ENCODE data around the gene CLN6. TPM values are rescaled to one million over a fixed set of nuclear protein-coding genes. Genes with fewer than 3 reads are reported as not detected.
"Not testable (repeated sequence)": the region's sequence is repeated elsewhere in the genome, so short reads cannot be mapped to it uniquely, and the experiment has no call there.

Gene CLN6
- total RNA-seq, 4 donors from 2014 or later: 20.3 to 38.1 (median 27.9) TPM

DNA sequence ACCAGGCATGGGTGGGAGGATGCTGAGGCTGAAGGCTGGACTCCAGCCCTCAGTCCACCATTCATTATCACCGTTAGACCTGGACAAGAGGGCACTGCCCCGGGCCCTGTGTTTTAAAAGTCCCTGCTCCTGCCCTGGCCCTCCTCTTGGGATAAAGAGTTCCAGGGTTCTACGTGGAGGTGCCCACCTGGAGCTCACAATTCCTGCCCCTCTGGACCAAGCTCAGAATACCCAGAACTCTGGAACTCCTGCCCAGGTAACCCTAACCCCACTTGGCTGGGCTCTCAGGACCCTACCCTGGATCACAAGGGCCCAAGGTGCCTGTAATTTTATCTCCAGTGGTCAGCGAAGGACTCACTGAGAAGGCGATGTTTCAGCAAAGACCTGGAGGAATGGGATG is 25.6 kb downstream of the CLN6 start:
- Histone ChIP-seq H3K27ac (no peak overlapping the region), H3K4me3 (no peak overlapping the region), H3K9me3 (no peaks in the 10 kb centered on the region), H3K36me3 (peaks cover 2% of the 10 kb centered on the region), H3K4me1 (peaks cover 40% of the 10 kb centered on the region), H3K27me3 (no peaks in the 10 kb centered on the region)
- TF ChIP-seq EP300 (IDR thresholded peaks at IDR 0.05): no peak
- TF ChIP-seq POLR2A (IDR thresholded peaks at IDR 0.05): no peak
- TF ChIP-seq POLR2AphosphoS5 (IDR thresholded peaks at IDR 0.05): no peak
- TF ChIP-seq, protein P1, sequence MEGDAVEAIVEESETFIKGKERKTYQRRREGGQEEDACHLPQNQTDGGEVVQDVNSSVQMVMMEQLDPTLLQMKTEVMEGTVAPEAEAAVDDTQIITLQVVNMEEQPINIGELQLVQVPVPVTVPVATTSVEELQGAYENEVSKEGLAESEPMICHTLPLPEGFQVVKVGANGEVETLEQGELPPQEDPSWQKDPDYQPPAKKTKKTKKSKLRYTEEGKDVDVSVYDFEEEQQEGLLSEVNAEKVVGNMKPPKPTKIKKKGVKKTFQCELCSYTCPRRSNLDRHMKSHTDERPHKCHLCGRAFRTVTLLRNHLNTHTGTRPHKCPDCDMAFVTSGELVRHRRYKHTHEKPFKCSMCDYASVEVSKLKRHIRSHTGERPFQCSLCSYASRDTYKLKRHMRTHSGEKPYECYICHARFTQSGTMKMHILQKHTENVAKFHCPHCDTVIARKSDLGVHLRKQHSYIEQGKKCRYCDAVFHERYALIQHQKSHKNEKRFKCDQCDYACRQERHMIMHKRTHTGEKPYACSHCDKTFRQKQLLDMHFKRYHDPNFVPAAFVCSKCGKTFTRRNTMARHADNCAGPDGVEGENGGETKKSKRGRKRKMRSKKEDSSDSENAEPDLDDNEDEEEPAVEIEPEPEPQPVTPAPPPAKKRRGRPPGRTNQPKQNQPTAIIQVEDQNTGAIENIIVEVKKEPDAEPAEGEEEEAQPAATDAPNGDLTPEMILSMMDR (IDR thresholded peaks at IDR 0.05): no peak
- 92% methylated on average over 2 of the region's 5 CpGs for WGBS
- peak in 1 of 2 donors; percentile 34 for DNase-seq (ENCODE audit: low spot score in 2 of 2)

GRCh38 chr15:68203486-68203885 is 26.0 kb downstream of the CLN6 start:
- DNase-seq (ENCODE audit: low spot score in 2 of 2): peak in 1 of 2 donors; percentile 55
- WGBS: 94% methylated on average over 5 of the region's 5 CpGs
- Histone ChIP-seq H3K36me3 (no peaks in the 10 kb centered on the region), H3K27ac (no peak overlapping the region), H3K9me3 (no peaks in the 10 kb centered on the region), H3K27me3 (no peaks in the 10 kb centered on the region), H3K4me1 (peaks cover 36% of the 10 kb centered on the region), H3K4me3 (no peak overlapping the region)
- no peak for TF ChIP-seq EP300 (IDR thresholded peaks at IDR 0.05)
- no peak for TF ChIP-seq POLR2AphosphoS5 (IDR thresholded peaks at IDR 0.05)
- TF ChIP-seq, protein P1 (IDR thresholded peaks at IDR 0.05): no peak
- no peak for TF ChIP-seq POLR2A (IDR thresholded peaks at IDR 0.05)

DNA sequence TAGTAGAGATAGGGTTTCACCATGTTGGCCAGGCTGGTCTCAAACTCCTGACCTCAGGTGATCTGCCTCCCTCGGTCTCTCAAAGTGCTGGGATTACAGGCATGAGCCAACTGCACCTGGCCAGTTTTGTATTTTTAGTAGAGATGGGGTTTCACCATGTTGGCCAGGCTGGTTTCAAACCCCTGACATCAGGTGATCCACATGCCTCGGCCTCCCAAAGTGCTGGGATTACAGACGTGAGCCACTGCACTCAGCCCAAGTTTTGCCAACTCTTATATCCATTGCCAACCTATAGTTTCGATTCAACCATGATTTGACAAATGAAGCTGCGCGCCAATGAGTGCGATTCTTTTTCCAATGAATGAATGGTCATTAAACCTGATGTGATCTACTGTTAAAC is 26.5 kb downstream of the CLN6 start:
- H3K27ac ChIP-seq, H3K36me3 ChIP-seq, H3K4me3 ChIP-seq, H3K9me3 ChIP-seq, H3K27me3 ChIP-seq: not testable (repeated sequence)
- DNase-seq (ENCODE audit: low spot score in 2 of 2): peak in 1 of 2 donors; percentile 16
- WGBS: 93% methylated on average over 6 of the region's 7 CpGs
- H3K4me1 ChIP-seq: peaks cover 35% of the 10 kb centered on the region

DNA sequence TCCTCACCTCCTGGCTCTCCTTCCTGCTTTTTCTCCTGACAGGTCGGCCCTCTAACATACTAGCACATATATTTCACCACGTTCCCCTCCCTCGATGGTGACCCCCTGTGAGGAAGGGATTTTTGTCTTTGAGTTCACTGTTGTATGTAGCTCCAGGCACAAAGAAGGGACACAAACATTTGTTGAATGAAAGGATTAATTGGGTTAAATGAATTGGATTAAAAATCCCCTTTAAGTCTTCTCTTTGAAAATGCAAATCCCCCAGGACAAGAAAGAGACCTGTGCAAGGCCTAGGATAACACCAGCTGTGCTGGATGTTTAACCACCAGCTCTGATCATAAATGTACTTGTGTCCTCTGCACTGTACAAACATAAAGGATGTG is 27.7 kb downstream of the CLN6 start:
- no peak for DNase-seq (ENCODE audit: low spot score in 2 of 2)
- H3K4me3 ChIP-seq: no peak overlapping the region
- WGBS: 60% methylated on average over 3 of the region's 3 CpGs
- H3K9me3 ChIP-seq: no peaks in the 10 kb centered on the region
- peaks cover 35% of the 10 kb centered on the region for H3K4me1 ChIP-seq
- H3K27me3 ChIP-seq: no peaks in the 10 kb centered on the region
- TF ChIP-seq, protein P1 (IDR thresholded peaks at IDR 0.05): no peak
- TF ChIP-seq POLR2AphosphoS5 (IDR thresholded peaks at IDR 0.05) (no peak), EP300 (IDR thresholded peaks at IDR 0.05) (no peak), POLR2A (IDR thresholded peaks at IDR 0.05) (no peak)
- H3K36me3 ChIP-seq: peaks cover 4% of the 10 kb centered on the region
- no peak overlapping the region for H3K27ac ChIP-seq

DNA sequence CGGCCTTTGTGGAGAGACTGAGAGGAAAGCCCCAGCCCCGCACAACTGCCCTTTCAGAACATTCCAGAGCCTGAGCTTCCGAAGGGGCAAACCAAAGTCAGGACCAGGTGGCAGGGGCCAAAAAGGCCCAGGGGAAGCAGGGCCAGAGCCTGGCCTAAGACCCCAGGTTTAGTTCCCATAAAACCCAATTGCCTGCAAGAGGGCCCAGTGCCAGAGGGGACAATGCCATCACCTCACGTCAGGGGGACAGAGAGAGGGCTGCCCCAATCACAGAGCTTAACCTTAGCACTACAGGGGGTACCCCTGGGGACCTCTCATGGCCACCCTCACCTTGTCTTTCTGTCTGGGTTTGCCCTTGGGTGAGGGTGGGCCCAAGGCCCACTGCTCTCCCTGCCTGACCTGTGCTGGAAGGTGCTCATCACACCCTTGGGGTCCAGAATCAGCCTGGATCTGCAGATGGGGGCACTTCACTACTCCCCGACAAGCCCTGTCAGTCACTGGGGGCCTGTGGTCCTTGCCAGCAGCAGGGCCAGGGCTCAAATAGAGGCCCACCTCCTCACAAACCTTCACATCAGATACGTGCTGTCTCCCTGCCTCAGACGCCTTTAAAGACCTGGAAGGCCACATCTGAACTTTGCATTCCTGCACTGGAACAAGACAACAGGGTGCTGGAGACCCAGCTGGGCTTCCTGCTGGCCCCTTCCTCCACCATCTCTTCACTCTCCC is 28.2 kb downstream of the CLN6 start:
- H3K9me3 ChIP-seq: no peaks in the 10 kb centered on the region
- no peaks in the 10 kb centered on the region for H3K27me3 ChIP-seq
- no peak overlapping the region for H3K27ac ChIP-seq
- peak in 1 of 2 donors; percentile 65 for DNase-seq (ENCODE audit: low spot score in 2 of 2)
- H3K4me3 ChIP-seq: no peak overlapping the region
- H3K36me3 ChIP-seq: peaks cover 4% of the 10 kb centered on the region
- H3K4me1 ChIP-seq: peaks cover 35% of the 10 kb centered on the region
- WGBS: 85% methylated on average over 7 of the region's 7 CpGs
- TF ChIP-seq, protein P1 (IDR thresholded peaks at IDR 0.05): no peak
- TF ChIP-seq POLR2AphosphoS5 (IDR thresholded peaks at IDR 0.05) (no peak), EP300 (IDR thresholded peaks at IDR 0.05) (no peak), POLR2A (IDR thresholded peaks at IDR 0.05) (no peak)
